ENCODE measurements around the gene C14orf132.

C14orf132 gene

DNA sequence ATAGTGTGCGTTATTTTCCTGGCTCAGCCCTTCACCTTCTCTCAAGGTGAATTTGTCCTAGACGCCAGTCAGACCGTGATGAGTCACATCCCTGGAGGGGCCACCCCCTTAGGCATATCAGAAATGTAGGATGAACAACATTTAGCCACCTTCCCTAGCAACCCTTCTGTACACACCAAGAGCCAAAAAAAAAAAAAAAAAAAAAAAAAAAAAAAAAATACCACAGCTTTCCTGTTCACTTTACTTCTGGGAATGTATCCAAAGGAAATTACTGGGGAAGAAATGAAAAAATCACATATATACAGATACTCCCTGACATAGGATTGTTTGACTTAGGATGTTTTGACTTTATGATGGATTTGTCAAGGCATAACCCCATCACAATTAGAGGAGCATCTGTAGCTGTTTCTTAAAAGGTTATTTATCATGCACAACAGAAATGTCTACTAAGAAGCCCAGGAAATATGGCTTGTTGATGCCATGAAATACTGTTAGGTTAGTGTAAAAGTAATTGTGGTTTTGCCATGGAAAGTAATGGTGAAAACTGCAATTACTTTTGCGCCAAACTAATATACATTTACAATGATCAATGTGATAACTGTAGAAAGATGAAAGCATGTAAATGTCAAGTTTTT is 97.3 kb downstream of the C14orf132 start:
- DNase-seq: no peak
- no peaks in the 10 kb centered on the region for H3K4me1 Mint-ChIP-seq (ENCODE audit: low read depth)
- no peaks in the 10 kb centered on the region for H3K9me3 Mint-ChIP-seq
- H3K27ac Mint-ChIP-seq: no peak overlapping the region
- H3K4me3 Mint-ChIP-seq: no peak overlapping the region
- H3K27me3 Mint-ChIP-seq: peaks cover 26% of the 10 kb centered on the region
- H3K36me3 Mint-ChIP-seq (ENCODE audit: low read depth): no peaks in the 10 kb centered on the region

- Mint-ChIP-seq H3K27ac (no peak overlapping the region), H3K27me3 (peaks cover 28% of the 10 kb centered on the region), H3K4me3 (no peak overlapping the region), H3K36me3 (ENCODE audit: low read depth) (no peaks in the 10 kb centered on the region), H3K4me1 (ENCODE audit: low read depth) (no peaks in the 10 kb centered on the region), H3K9me3 (no peaks in the 10 kb centered on the region)
- DNase-seq: no peak
Measured at GRCh38 chr14:96138241-96138640, 99.1 kb downstream of the C14orf132 start.

- H3K27me3 Mint-ChIP-seq: peaks cover 28% of the 10 kb centered on the region
- no peaks in the 10 kb centered on the region for H3K9me3 Mint-ChIP-seq
- H3K27ac Mint-ChIP-seq: no peak overlapping the region
- no peak for DNase-seq
- H3K4me3 Mint-ChIP-seq: no peak overlapping the region
- H3K4me1 Mint-ChIP-seq (ENCODE audit: low read depth): no peaks in the 10 kb centered on the region
- no peaks in the 10 kb centered on the region for H3K36me3 Mint-ChIP-seq (ENCODE audit: low read depth)
Measured at GRCh38 chr14:96139169-96139568, 100.0 kb downstream of the C14orf132 start.

DNA sequence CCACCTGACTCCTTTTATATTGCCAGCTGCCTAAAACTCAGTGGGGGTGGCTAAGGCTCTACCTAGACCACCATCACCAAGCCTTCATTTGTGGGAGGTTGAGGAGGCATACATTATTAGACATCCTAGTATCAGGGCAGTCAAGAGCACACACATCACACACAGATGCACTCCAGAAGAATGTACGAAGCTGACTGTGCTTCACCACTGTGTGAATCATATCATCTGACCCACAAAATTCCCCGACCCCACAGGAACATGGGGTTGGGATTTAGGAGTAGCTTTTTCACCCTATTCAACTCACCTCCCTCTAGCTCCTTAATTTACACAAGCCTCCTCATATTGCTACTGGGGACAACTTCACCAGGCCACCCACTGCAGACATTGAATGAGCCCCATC is 100.7 kb downstream of the C14orf132 start:
- Mint-ChIP-seq H3K4me1 (ENCODE audit: low read depth) (no peaks in the 10 kb centered on the region), H3K9me3 (no peaks in the 10 kb centered on the region), H3K36me3 (ENCODE audit: low read depth) (no peaks in the 10 kb centered on the region), H3K4me3 (no peak overlapping the region), H3K27me3 (peaks cover 29% of the 10 kb centered on the region), H3K27ac (no peak overlapping the region)
- DNase-seq: no peak

DNA sequence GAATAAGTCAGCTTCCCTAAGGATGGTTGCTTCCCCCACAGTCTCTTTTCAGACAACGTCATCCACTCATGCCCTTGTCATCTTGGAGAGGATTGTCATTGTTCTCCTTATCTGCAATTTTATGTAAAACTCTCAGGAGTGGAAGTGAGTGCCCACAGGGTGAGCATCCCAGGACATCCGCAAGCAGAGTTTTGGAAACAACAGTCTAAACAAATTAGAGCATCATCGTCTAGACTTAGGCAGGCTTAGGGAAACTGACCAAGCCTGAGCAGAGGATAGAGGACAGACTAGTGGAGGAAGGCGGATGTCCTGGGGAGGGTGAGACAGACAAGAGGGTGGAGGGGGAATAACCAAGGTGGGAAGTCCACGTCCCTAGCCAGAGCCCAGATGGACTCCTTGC is 101.8 kb downstream of the C14orf132 start:
- H3K27me3 Mint-ChIP-seq: peaks cover 21% of the 10 kb centered on the region
- H3K4me3 Mint-ChIP-seq: no peak overlapping the region
- DNase-seq: no peak
- H3K4me1 Mint-ChIP-seq (ENCODE audit: low read depth): no peaks in the 10 kb centered on the region
- no peaks in the 10 kb centered on the region for H3K36me3 Mint-ChIP-seq (ENCODE audit: low read depth)
- no peak overlapping the region for H3K27ac Mint-ChIP-seq
- no peaks in the 10 kb centered on the region for H3K9me3 Mint-ChIP-seq

Measured in activated T-cell treated with anti-CD3 and anti-CD28 coated beads, Interleukin-2, amount 50 U/mL, for 24 hours (primary cell).